ENCODE data around the gene TGFBR3.

DNA sequence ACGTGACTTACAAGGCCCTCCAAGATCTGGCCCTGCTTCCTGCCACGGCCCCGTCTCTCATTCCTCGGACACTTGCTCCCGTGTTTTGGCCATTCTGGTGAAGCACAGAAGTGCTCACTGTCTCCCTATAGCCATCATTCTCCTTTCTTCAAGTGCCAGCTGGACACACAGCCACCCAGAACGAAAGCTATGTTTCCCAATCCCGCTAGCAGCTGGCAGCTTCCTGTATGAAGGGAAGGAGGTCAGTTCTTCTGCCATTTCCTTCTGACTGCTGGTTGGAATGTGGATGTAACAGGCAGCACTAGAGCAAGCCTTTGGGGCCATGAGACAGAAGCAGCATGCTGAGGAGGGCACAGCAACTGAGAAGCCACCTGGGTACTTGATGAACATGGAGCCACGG, 82.8 kb downstream of the TGFBR3 start:
- TF ChIP-seq, protein P1, sequence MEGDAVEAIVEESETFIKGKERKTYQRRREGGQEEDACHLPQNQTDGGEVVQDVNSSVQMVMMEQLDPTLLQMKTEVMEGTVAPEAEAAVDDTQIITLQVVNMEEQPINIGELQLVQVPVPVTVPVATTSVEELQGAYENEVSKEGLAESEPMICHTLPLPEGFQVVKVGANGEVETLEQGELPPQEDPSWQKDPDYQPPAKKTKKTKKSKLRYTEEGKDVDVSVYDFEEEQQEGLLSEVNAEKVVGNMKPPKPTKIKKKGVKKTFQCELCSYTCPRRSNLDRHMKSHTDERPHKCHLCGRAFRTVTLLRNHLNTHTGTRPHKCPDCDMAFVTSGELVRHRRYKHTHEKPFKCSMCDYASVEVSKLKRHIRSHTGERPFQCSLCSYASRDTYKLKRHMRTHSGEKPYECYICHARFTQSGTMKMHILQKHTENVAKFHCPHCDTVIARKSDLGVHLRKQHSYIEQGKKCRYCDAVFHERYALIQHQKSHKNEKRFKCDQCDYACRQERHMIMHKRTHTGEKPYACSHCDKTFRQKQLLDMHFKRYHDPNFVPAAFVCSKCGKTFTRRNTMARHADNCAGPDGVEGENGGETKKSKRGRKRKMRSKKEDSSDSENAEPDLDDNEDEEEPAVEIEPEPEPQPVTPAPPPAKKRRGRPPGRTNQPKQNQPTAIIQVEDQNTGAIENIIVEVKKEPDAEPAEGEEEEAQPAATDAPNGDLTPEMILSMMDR (IDR thresholded peaks at IDR 0.05; ENCODE audit: low read depth, low read length): no peak
- TF ChIP-seq EZH2phosphoT487 (IDR thresholded peaks at IDR 0.05; ENCODE audit: low read depth): no peak

Measured in OCI-LY3 (cell line).